HG03378 (cell line): ENCODE measurements around the gene THAP12.
A peak's percentile ranks its signal among the peaks of the same experiment; 100 is the strongest.

ENCODE experiments used
- ATAC-seq: cut with Tn5 transposase; IDR thresholded peaks from one replicate; pipeline ENCODE4 v1.9.1; 2021; ENCODE audit warnings: mild to moderate bottlenecking, moderate library complexity; ENCODE audit not compliant: unreplicated experiment

Gene THAP12

DNA sequence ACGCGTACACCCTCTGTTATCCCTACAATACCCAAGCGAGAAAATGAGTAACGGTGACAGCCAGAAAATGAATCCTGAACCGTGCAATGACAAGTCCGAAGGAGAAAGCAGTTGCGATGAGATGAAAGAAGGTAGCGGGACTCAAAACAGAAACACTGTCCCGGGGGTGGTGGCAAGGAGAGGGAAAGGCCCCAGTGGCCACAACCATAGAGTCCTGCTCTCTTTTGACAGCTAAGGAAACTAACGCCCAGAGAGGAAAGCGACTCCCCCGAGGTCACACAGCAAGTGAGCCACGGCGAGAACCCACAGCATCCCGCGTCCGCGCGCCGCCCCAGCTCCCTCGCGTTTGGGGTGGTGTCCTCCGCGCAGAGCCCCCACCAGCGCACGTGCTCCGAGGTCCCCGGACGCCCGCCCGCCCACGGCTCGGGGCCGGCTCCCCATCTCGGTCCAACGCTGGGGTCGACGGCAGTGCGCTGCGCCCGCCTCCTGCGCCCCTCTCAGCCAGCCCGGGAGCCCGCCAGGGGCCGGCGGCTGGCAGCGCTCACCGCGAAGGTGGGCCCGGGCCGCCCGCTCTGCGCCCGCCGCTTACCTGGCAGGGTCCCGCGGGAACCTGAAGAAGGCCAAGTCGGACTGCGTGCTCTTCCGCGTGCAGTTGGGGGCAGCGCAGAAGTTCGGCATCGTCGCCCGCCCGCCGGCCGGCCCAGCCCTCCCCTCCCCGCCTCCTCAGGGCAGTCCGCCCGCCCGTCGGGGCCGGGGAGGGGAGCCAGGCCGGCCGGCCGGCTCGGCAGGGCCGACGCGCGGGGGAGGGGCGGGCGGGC lies 564 bp downstream of the THAP12 start:
- ATAC-seq, result peak; percentile 14

DNA sequence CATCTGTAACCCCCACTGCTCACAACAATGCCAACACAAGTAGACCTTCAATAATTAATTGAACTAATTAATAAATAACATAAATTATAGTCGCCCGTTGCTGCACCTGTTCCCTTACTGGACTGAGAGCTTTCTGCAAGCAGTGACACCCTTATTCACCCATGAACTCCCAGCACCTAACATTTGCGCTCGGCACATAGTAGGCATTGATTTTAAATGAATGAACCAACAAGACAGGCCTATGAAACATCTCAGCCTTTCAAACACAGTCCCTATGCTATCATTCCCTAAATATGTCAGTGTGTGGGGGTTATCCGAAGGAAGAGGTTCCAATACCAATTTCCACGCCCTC lies 1.1 kb downstream of the THAP12 start:
- no peak for ATAC-seq

DNA sequence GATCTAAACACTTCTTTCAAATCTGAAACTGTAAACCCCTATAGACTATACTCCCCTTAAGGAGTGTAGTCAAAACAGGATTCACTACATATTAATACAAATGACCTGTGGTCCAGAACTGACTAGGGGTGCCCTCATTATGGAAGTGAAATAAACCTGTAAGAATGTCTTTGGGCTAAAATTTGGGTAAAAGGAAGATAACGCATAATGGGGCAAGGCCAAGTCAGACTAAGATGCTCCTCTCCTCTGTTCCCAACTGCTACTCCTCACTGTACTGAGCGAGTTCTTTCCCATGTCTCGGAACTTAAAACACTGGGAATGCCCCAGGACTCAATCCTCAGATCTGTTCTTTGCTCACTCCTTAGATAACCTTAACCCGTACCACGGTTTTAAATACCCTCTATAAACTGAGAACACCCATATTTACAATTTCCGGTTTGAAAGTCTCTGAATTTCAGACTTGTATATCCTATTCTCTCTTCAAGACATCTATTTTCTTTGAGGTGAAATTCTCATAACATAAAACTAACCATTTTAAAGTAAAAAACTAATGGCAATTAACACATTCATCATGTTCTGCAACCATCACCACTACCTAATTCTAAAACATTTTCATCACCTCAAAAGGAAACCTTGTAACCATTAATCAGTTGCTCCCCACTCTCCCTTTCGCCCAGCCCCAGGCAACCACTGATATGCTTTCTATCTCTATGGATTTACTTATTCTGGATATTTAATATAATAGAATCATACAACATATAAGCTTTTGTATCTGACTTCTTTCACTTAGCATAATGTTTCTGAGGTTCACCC lies 4.0 kb downstream of the THAP12 start:
- no peak for ATAC-seq

- peak; percentile 63 for ATAC-seq
Observed at GRCh38 chr11:76371170-76371569, 9.8 kb downstream of the THAP12 start.

DNA sequence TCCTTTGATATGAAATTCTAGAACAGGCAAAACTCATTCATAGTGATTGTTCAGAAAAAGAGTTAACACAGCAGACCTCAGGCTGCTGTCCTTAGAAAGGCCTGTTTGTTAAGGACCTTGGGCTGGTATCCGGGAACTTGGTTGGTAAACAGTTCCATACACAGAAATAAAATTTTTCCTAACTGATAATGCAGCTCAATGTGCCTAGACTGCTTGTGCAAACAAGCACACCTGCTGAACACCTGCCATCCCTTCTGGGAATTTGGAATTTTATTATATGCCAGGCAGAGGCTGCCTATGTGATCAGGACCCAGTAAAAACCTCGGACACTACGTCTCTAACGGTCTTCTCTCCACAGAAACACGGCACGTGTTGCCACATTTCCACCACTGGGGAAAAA lies 11.5 kb downstream of the THAP12 start:
- no peak for ATAC-seq

- ATAC-seq, result no peak
Observed at GRCh38 chr11:76368490-76368889, 12.4 kb downstream of the THAP12 start.

- no peak for ATAC-seq
Observed at GRCh38 chr11:76365038-76365679, 15.8 kb downstream of the THAP12 start.

DNA sequence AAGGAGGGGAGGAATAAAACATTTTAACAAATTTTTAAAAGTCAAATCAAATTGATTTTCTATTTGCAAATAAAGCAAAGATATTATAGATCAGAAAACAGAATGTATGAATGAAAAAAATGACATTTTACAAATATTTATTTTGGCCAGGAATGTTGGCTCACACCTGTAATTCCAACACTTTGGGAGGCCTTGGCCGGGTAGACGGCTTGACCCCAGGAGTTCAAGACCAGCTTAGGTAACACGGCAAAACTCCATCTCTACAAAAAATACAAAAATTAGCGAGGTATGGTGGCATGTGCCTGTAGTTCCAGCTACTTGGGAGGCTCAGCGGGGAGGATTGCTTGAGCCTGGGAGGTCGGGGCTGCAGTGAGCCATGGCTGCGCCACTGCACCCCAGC lies 18.2 kb downstream of the THAP12 start:
- no peak for ATAC-seq

- no peak for ATAC-seq
Observed at GRCh38 chr11:76361776-76362175, 19.2 kb downstream of the THAP12 start.

- no peak for ATAC-seq
Observed at GRCh38 chr11:76361374-76361773, 19.6 kb downstream of the THAP12 start.

DNA sequence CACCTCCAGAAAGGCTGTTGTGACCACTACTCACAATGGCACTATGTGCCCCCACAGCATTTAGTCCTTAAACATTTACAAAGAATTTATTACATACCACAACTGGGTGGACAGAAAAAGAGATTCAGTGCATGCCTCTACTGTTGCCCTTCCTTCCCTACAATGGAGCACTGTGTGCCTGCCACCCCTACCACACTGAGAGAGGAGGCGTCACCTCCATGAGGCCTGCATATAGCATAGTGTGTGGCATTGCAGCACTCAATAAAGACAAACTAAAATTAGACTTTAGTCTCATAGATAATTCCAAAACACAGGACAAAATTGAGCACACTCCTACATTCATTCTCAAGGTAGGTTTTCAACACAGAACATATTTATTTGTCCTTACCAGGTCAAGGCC lies 25.8 kb downstream of the THAP12 start:
- no peak for ATAC-seq

DNA sequence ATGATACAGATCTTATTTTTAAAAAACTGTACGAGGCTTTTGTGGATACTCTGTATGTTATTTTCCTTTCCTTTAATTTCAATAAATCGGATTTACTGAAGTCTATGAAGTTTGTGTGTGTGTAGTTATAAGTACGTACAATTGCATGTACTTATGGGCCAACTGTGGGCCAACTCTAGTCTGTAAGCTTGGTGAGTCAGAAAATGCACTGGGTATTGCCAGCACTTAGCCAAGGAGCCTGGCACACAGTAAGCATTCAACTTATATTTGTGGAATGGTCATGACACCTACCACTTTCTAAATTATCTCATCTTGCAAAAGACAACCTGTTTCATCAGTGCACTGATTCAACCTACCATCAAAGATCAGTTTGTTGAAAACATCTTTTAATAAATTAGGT lies 32.6 kb downstream of the THAP12 start:
- no peak for ATAC-seq

DNA sequence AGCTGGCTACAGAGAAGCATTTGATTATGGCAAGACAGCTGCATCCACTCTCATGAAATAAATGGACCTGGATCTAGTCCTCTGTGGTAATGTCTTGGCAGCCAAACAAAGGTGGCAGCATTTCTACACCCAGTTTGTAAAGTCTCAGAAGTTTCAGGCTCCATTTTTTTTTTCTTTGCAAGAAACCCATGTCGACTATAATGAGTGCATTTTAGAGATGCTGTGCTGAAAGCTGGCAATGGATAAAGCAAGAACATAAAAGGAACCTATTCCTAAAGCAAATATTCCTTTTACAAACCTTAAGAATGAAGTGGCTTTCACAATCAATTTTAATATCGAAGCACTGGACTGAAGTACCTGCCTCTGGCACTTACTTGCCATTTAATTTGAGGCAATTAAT lies 33.5 kb downstream of the THAP12 start:
- ATAC-seq, result no peak

GRCh38 chr11:76339221-76339620 lies 41.7 kb downstream of the THAP12 start:
- ATAC-seq, result no peak

DNA sequence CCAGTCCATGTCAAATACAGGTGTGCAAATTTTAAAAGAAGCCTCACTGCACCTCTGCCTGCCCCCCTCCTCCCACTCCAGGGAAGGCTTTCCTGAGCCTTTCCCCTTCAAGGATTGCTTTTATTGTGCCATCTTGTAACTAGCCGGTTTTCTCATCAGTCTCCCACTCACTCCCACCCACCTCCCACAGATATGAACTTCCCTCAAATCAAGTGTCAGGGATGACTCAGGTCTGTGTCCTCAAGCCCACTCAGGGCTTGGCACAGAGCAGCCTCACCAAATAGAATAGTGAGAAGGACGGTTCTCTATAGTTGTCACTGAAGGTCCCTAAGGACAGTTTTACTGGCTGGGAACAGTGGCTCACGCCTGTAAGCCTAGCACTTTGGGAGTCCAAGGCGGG lies 43.0 kb downstream of the THAP12 start:
- ATAC-seq, result no peak

- no peak for ATAC-seq
Observed at GRCh38 chr11:76337469-76337868, 43.5 kb downstream of the THAP12 start.

DNA sequence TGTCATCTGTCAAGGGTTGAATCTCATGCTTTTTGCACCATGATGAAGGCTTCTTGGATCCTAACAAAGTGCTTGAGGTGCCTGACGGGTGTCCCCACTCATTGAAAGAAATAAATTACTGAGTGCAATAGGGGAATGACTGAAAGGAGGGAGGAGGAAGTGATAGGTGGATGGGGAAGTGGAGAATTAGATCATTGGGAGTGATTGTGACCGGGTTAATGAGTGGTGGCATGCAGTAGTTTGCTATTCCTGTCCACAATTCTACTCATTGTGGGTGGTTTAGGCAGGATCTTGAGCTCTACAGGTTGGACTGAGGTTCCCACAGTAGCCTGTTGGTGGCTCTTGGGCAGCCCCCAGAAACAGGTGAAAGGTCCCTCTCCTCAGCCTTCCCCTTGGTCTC lies 44.3 kb downstream of the THAP12 start:
- ATAC-seq, result no peak

DNA sequence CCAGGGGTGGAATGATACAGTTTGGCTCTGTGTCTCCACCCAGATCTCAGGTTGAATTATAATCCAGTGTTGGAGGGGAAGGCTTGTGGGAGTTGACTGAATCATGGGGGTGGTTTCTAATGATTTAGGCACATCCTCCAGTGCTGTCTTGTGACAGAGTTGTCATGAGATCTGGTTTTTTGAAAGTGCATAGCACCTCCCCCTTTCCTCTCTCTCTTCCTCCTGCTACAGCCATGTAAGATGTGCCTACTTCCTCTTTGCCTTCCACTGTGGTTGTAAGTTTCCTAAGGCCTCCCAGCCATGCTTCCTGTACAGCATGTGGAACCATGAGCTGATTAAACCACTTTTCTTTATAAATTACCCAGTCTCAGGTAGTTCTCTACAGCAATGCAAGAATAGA lies 45.1 kb downstream of the THAP12 start:
- no peak for ATAC-seq

GRCh38 chr11:76334826-76335389 lies 46.0 kb downstream of the THAP12 start:
- no peak for ATAC-seq

GRCh38 chr11:76330651-76331050 lies 50.3 kb downstream of the THAP12 start:
- ATAC-seq, result no peak

GRCh38 chr11:76329983-76330382 lies 50.9 kb downstream of the THAP12 start:
- ATAC-seq, result no peak
